Stimulated activated CD4-positive, alpha-beta T cell treated with anti-CD3 and anti-CD28 coated beads, TNF-alpha, amount 100 ng/mL, for 4 hours (primary cell): ENCODE results near the gene FUOM.
A peak's percentile ranks its signal among the peaks of the same experiment; 100 is the strongest.

Source experiments
- DNase-seq, 3 experiments: peaks; one replicate each; pipeline ENCODE4 v3.0.0-alpha.2; 2020; ENCODE audit warnings: low read depth in 3 of 3

Gene FUOM

DNA sequence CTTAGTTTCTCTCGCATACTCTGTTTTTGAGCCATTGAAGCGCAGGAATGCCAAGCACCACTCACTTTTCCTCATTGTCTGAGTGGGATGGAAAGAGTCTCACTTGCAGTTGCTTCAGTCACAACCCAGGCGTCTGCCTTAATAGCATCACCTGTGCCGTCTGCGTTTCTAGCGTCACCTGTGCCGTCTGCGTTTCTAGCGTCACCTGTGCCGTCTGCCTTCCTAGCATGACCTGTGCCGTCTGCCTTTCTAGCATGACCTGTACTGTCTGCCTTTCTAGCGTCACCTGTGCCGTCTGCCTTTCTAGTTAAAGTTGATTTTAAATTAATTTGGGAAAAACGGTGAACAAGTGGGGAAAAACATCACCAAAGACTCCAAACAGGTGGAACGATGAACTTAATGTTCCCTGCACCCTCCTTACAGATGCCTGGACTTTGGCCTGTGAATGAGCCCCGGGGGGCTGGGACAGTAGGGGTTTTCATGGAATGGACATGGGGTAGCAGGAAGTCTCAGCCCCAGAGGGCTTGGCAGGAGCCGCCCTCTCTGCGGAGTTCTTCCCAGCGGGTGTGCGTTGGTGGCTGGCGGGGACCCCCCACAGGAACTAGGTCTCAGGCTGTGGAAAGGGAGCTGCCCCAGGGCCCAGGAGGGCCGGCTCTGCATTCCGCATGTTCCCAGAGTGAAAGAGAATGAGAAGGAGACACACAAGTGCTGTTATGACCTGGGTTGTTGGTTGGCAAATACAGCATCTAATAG, 45.6 kb downstream of the FUOM start:
- DNase-seq = no peak

DNA sequence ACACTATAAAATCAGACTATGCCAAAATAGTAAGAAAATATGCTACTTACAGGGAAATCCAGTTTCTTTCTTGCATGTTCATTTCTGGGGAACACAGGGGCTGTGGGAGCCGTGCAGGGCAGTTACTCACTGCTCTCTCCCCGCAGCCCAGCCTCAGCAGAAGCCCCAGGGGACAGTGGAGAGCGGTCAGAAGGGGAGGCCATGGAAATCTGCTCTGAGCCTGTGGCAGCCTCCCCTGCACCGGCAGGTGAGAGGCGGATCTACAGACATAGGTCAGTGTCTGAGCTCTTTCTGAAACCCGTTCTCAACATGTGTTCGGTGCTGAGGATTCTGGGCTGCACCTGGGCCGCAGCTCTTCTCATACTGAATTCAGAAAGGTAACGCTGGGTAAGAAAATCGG, 46.2 kb downstream of the FUOM start:
- no peak for DNase-seq

GRCh38 chr10:133310789-133311188, 47.0 kb downstream of the FUOM start:
- no peak for DNase-seq

GRCh38 chr10:133310399-133310755, 47.4 kb downstream of the FUOM start:
- DNase-seq = no peak

- DNase-seq = no peak
Observed at GRCh38 chr10:133309720-133310398, 48.0 kb downstream of the FUOM start.

- peak; percentile 83 to 92 (median 89) for DNase-seq
Observed at GRCh38 chr10:133309100-133309719, 48.6 kb downstream of the FUOM start.

GRCh38 chr10:133308421-133309099, 49.3 kb downstream of the FUOM start, which contains the start of the genes TUBGCP2 and ZNF511:
Gene TUBGCP2 (minus strand): TSS chr10:133308872. CDS start chr10:133302941, 5,931 bp downstream.
Gene ZNF511 (plus strand): TSS chr10:133308914. CDS start chr10:133308944, 30 bp downstream.
- DNase-seq = peak; percentile 80 to 88 (median 84)

DNA sequence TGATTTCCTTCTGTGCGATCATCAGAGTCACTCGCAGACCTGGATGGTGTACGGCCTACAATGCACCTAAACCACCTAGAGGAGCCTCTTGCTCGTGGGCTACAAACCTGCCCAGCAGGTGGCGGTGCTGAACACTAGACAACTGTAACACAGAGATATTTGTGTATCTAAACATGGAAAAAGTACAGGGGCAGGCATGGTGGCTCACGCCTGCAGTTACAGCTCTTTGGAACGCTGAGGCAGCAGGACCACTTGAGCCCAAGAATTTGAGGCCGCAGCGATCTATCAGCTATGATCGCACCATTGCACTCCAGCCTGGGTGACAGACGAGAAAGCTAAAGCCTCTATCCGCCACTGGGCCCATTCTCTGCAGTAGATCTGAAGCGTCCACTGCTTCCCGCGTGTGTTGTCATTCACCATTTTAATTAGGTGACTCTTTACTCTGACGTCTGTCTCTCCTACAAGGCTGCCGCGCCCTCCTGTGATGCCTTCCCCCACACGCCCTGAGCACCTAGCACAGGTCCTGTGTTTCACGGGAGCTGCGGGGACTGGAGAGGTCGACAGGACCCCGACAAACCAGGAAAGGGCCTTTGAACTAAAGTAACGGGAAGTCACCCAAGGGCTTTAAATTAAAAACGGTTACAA, 49.9 kb downstream of the FUOM start:
- DNase-seq = peak; percentile 62 to 80 (median 71)

DNA sequence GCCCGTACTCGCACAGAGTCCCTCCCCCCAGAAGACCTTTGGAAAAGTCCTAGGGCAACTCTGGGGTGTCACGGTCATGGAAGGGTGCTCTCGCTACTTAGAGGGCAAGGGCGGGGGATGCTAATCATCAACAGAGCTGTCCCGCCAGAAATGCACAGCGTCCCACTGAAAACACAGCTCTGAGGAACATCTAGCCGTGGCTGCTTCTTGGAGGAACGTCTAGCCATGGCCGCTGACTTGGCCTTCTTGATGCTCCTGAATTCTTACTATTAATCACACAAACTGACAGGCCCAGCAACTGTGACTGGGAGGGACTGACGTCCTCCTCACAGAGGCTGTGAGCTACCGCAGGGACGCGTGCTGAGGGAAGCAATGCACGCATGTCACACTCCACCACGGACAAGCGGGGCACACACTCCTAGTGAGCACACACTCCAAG, 50.9 kb downstream of the FUOM start:
- DNase-seq = no peak

DNA sequence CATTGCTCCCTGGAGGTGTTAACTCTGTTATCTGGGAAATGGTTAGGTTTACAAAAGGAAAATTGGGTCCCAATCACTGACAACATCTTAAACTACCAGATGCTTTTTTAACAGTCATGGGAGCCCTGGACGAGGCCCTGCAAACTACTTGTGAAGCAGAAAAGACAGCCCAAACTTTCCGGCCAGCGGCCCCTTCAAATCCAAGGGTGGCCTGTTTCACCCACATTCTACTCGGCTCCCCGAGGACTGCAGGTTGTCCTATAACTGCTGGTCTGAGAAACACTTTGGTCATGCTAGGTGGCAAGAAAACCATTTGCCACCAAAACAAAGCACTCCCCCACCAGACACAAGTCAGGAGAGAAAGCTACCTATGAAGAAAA, 51.7 kb downstream of the FUOM start:
- DNase-seq = no peak
